Panc1 (cell line): ENCODE data around the gene USP4. TPM values are rescaled to one million over a fixed set of nuclear protein-coding genes. Genes with fewer than 3 reads are reported as not detected.

ENCODE experiments used
- ATAC-seq: fragments of 200-7000 bp; cut with Tn5 transposase; 2 replicates; pipeline ENCODE4 v1.9.1; 2020; ENCODE audit warnings: mild to moderate bottlenecking, moderate library complexity
- BruUV-seq: library from RNA; stranded (reverse); fragments of 400-500 nt; replicated peaks from 2 replicates; lab custom pipeline; 2021; lab: Mats Ljungman, UMichigan
- CTCF ChIA-PET: fragments of 300-600 bp; sonication (Branson Sonifier 250); formaldehyde crosslinking; loops from one replicate; lab custom pipeline; 2022; ENCODE audit warnings: antibody characterized with exemption; lab: Charles Lee
- POLR2A ChIA-PET: fragments of 300-600 bp; sonication (Branson Sonifier 250); formaldehyde crosslinking; loops from one replicate; lab custom pipeline; 2022; ENCODE audit warnings: antibody characterized with exemption; lab: Charles Lee
- DNase-seq: peaks from one replicate; pipeline ENCODE4 v3.0.0-alpha.2; 2010; ENCODE audit warnings: low read depth, low spot score
- H3K27ac ChIP-seq: 2 replicates; pipeline ENCODE4 v1.5.1; 2011; ENCODE audit warnings: mild to moderate bottlenecking, low read length, inconsistent platforms
- H3K27me3 ChIP-seq: fragments of 200-500 bp; sonication (Bioruptor generic); 2 replicates; pipeline ENCODE4 v1.6.0; 2014; ENCODE audit warnings: low read length, inconsistent platforms; ENCODE audit not compliant: control insufficient read depth, insufficient read depth
- H3K36me3 ChIP-seq: fragments of 200-500 bp; sonication (Bioruptor generic); 2 replicates; pipeline ENCODE4 v1.5.1; 2014; ENCODE audit warnings: inconsistent platforms, mild to moderate bottlenecking, low read length, moderate library complexity; ENCODE audit not compliant: control insufficient read depth, insufficient read depth
- H3K4me1 ChIP-seq: 2 replicates; pipeline ENCODE4 v1.5.1; 2011; ENCODE audit warnings: inconsistent platforms, mild to moderate bottlenecking, low read length, moderate library complexity; ENCODE audit not compliant: control insufficient read depth, insufficient read depth
- H3K4me3 ChIP-seq, 2 experiments: 2 replicates each; pipeline ENCODE4 v1.5.1; 2011 to 2012; ENCODE audit warnings: low read depth in 2 of 2, low read length in 2 of 2, mild to moderate bottlenecking in 2 of 2, inconsistent platforms in 1 of 2, moderate library complexity in 1 of 2
- H3K9me3 ChIP-seq: fragments of 200-500 bp; sonication (Bioruptor generic); 2 replicates; pipeline ENCODE4 v1.5.1; 2014; ENCODE audit warnings: low read depth, mild to moderate bottlenecking, inconsistent platforms, low read length, moderate library complexity; ENCODE audit not compliant: control insufficient read depth, insufficient read depth
- CTCF ChIP-seq: fragments of 450-650 bp; IDR thresholded peaks from 2 replicates; pipeline ENCODE4 v1.5.1; 2017; ENCODE audit warnings: mild to moderate bottlenecking
- POLR2AphosphoS5 ChIP-seq: IDR thresholded peaks from 2 replicates; pipeline ENCODE4 v1.6.1; 2012; ENCODE audit warnings: mild to moderate bottlenecking, low read depth, low read length, moderate library complexity
- REST ChIP-seq, 2 experiments: IDR thresholded peaks; 2 replicates each; pipeline ENCODE4 v1.6.1; 2011 to 2012; ENCODE audit warnings: low read depth in 2 of 2, control low read depth in 1 of 2, low read length in 1 of 2, mild to moderate bottlenecking in 1 of 2, moderate library complexity in 1 of 2; ENCODE audit not compliant: insufficient read depth in 1 of 2
- SIN3A ChIP-seq: IDR thresholded peaks from 2 replicates; pipeline ENCODE4 v1.6.1; 2012; ENCODE audit warnings: low read depth, mild to moderate bottlenecking, low read length, moderate library complexity, borderline replicate concordance; ENCODE audit not compliant: insufficient read depth
- TCF7L2 ChIP-seq: IDR thresholded peaks from 2 replicates; pipeline ENCODE4 v1.6.1; 2011; ENCODE audit warnings: mild to moderate bottlenecking, low read depth, low read length, inconsistent platforms
- in situ Hi-C: cut with HindIII; loops from 2 replicates; pipeline ENCODE4 v1.10.0; 2016; ENCODE audit warnings: low sequenced_read_pairs, low pct_unique_long_range_greater_than_20kb
- intact Hi-C: fragments of 100-400 bp; cut with micrococcal nuclease; formaldehyde crosslinking; loops from one replicate; pipeline ENCODE4 v1.10.0; 2022; ENCODE audit not compliant: unreplicated experiment
- total RNA-seq: library from RNA; stranded (reverse); gene quantifications from one replicate; pipeline ENCODE4 v1.2.1, GENCODE V29; 2021; ENCODE audit not compliant: unreplicated experiment

Gene USP4
- total RNA-seq, 1 experiment from 2014 or later = 39.9 TPM

- in situ Hi-C loops (no loop called here), intact Hi-C loops (no loop called here)
- POLR2A ChIA-PET = no interaction called here
- Histone ChIP-seq H3K4me1 (no peaks in the 10 kb centered on the region), H3K9me3 (no peaks in the 10 kb centered on the region), H3K27ac (no peak overlapping the region), H3K4me3 (no peak overlapping the region), H3K36me3 (no peaks in the 10 kb centered on the region; the same call in 1 of the 2 replicates), H3K27me3 (no peaks in the 10 kb centered on the region)
- no peak for ATAC-seq
- TF ChIP-seq CTCF (no peak), TCF7L2 (no peak)
- DNase-seq = no peak
- BruUV-seq = no TSS peak
- CTCF ChIA-PET = interaction anchor here (0.5 kb wide), 1 partner anchor 220 kb away, joined by 3 read pairs; no protein-coding TSS in a partner anchor
Measured at GRCh38 chr3:49352890-49353421, 13.1 kb upstream of the USP4 start.

- no peaks in the 10 kb centered on the region for H3K36me3 ChIP-seq
- POLR2A ChIA-PET = interaction anchor here (0.5 kb wide), 1 partner anchor 1726 kb away, joined by 4 read pairs; no protein-coding TSS in a partner anchor
- CTCF ChIA-PET = no interaction called here
- ATAC-seq (no peak), DNase-seq (no peak)
- in situ Hi-C loops (no loop called here), intact Hi-C loops (no loop called here)
- H3K27me3 ChIP-seq = no peaks in the 10 kb centered on the region
- H3K27ac ChIP-seq = no peak overlapping the region
- BruUV-seq = no TSS peak
- no peak for TF ChIP-seq POLR2AphosphoS5
- no peaks in the 10 kb centered on the region for H3K4me1 ChIP-seq
- no peak overlapping the region for H3K4me3 ChIP-seq
- no peaks in the 10 kb centered on the region for H3K9me3 ChIP-seq
Measured at GRCh38 chr3:49352281-49352680, 12.4 kb upstream of the USP4 start.

- H3K4me1 ChIP-seq = no peaks in the 10 kb centered on the region
- no peaks in the 10 kb centered on the region for H3K9me3 ChIP-seq
- BruUV-seq = no TSS peak
- H3K36me3 ChIP-seq = no peaks in the 10 kb centered on the region
- ATAC-seq (no peak), DNase-seq (no peak)
- H3K4me3 ChIP-seq = no peak overlapping the region
- no peak overlapping the region for H3K27ac ChIP-seq
- no peaks in the 10 kb centered on the region for H3K27me3 ChIP-seq
- in situ Hi-C loops = no loop called here
- intact Hi-C loops = no loop called here
- ChIA-PET CTCF (no interaction called here), POLR2A (no interaction called here)
- TF ChIP-seq SIN3A (no peak), TCF7L2 (no peak), REST (IDR thresholded peaks at IDR 0.05; ENCODE audit: insufficient read depth in 1 of 2, low read depth in 2 of 2, low read length in 1 of 2) (no peak), POLR2AphosphoS5 (no peak), CTCF (no peak)
Measured at GRCh38 chr3:49351521-49352011, 11.7 kb upstream of the USP4 start.
